ENCODE results near the gene WASL.

The WASL gene

DNA sequence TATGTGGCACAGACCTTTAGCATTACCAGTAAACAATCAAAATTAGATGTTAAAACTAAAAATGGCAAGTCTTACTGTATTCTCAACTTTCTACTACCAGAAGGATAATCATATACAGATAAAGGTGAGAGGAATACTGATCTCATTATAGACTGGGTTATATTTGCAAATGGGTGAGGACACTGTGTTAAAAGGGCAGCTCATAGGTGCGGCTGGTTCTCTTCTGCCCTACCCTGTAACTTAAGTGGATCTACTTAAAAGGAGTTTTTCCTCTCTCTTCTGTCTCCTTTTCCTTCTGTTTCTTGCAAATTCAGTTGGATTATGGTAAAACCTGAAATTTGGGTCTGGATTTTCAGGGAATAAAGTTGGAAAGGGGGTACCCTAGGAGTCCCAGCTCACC is 33.0 kb downstream of the WASL start:
- TF ChIP-seq, protein P1, sequence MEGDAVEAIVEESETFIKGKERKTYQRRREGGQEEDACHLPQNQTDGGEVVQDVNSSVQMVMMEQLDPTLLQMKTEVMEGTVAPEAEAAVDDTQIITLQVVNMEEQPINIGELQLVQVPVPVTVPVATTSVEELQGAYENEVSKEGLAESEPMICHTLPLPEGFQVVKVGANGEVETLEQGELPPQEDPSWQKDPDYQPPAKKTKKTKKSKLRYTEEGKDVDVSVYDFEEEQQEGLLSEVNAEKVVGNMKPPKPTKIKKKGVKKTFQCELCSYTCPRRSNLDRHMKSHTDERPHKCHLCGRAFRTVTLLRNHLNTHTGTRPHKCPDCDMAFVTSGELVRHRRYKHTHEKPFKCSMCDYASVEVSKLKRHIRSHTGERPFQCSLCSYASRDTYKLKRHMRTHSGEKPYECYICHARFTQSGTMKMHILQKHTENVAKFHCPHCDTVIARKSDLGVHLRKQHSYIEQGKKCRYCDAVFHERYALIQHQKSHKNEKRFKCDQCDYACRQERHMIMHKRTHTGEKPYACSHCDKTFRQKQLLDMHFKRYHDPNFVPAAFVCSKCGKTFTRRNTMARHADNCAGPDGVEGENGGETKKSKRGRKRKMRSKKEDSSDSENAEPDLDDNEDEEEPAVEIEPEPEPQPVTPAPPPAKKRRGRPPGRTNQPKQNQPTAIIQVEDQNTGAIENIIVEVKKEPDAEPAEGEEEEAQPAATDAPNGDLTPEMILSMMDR (IDR thresholded peaks at IDR 0.05; ENCODE audit: low read depth, low read length) = no peak
- TF ChIP-seq EZH2phosphoT487 (IDR thresholded peaks at IDR 0.05; ENCODE audit: low read depth) = no peak
- H4K20me1 ChIP-seq (ENCODE audit: insufficient read depth, low read length) = peaks cover 43% of the 10 kb centered on the region

GRCh38 chr7:123715198-123715597 is 33.6 kb downstream of the WASL start:
- H3K9me3 ChIP-seq (ENCODE audit: insufficient read depth, low read length) = no peaks in the 10 kb centered on the region
- no peaks in the 10 kb centered on the region for H3K27me3 ChIP-seq (ENCODE audit: low read depth, low read length)
- H3K4me3 ChIP-seq (ENCODE audit: low read length) = no peak overlapping the region
- no peak overlapping the region for H2AFZ ChIP-seq (ENCODE audit: low read depth, low read length)
- TF ChIP-seq, protein P1 (IDR thresholded peaks at IDR 0.05; ENCODE audit: low read depth, low read length) = no peak
- TF ChIP-seq EZH2phosphoT487 (IDR thresholded peaks at IDR 0.05; ENCODE audit: low read depth) = no peak
- peaks cover 57% of the 10 kb centered on the region for H3K79me2 ChIP-seq (ENCODE audit: low read length)
- peaks cover 45% of the 10 kb centered on the region for H4K20me1 ChIP-seq (ENCODE audit: insufficient read depth, low read length)
- H3K4me2 ChIP-seq (ENCODE audit: low read length) = no peak overlapping the region
- peaks cover 30% of the 10 kb centered on the region for H3K4me1 ChIP-seq (ENCODE audit: low read length)
- H3K27ac ChIP-seq (ENCODE audit: low read length) = no peak overlapping the region
- H3K9ac ChIP-seq (ENCODE audit: low read length) = no peak overlapping the region
- no peaks in the 10 kb centered on the region for H3K36me3 ChIP-seq (replicated peaks; ENCODE audit: low read depth, low read length)

More for the DNA sequence above, 33.0 kb downstream of the WASL start:
- no peaks in the 10 kb centered on the region for H3K27me3 ChIP-seq (ENCODE audit: low read depth, low read length)
- H3K27ac ChIP-seq (ENCODE audit: low read length) = no peak overlapping the region
- no peak overlapping the region for H2AFZ ChIP-seq (ENCODE audit: low read depth, low read length)
- no peaks in the 10 kb centered on the region for H3K9me3 ChIP-seq (ENCODE audit: insufficient read depth, low read length)
- H3K4me1 ChIP-seq (ENCODE audit: low read length) = peaks cover 24% of the 10 kb centered on the region
- H3K4me2 ChIP-seq (ENCODE audit: low read length) = no peak overlapping the region
- H3K9ac ChIP-seq (ENCODE audit: low read length) = no peak overlapping the region
- peaks cover 56% of the 10 kb centered on the region for H3K79me2 ChIP-seq (ENCODE audit: low read length)
- no peak overlapping the region for H3K4me3 ChIP-seq (ENCODE audit: low read length)
- no peaks in the 10 kb centered on the region for H3K36me3 ChIP-seq (replicated peaks; ENCODE audit: low read depth, low read length)

DNA sequence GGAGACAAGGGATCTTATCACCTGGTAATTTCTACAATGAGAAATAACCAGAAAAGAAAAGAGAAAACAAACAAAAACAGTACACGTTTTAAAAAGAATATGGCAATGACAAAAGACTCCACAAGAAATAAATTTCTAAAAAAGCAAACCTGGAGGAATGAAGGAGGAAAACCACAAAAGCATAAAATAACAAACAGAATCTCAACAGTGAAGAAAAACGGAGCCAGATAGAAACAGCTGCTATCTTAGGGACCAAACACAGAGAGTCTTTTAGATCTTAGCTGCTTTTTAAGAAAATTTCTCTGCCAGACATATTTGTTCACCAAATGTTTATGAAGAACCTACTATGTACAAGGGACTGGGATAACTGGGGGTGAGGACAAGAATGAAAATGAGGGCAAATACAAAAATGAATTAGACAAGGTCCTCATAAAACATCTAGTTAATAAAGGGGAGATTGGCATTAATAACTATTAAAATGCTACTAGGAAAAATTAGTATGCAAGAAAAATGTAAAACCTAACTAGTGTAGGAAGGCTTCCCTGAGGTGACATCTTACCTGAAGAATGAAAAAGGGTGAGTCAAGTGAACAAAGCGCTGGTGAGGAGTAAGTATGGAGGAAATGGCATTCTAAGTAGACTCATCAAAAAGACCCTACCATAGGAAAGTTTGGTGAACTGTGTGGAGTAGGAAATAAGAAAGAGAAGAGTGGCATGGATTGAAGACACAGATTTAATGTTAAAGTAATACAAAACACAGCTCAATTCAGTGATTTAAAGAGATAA is 34.3 kb downstream of the WASL start:
- H3K4me1 ChIP-seq (ENCODE audit: low read length) = peaks cover 36% of the 10 kb centered on the region
- H3K27me3 ChIP-seq (ENCODE audit: low read depth, low read length) = no peaks in the 10 kb centered on the region
- no peak overlapping the region for H3K27ac ChIP-seq (ENCODE audit: low read length)
- peaks cover 38% of the 10 kb centered on the region for H4K20me1 ChIP-seq (ENCODE audit: insufficient read depth, low read length)
- no peak overlapping the region for H3K4me3 ChIP-seq (ENCODE audit: low read length)
- no peak overlapping the region for H3K9ac ChIP-seq (ENCODE audit: low read length)
- H3K4me2 ChIP-seq (ENCODE audit: low read length) = no peak overlapping the region
- no peaks in the 10 kb centered on the region for H3K9me3 ChIP-seq (ENCODE audit: insufficient read depth, low read length)
- no peak overlapping the region for H2AFZ ChIP-seq (ENCODE audit: low read depth, low read length)
- no peaks in the 10 kb centered on the region for H3K36me3 ChIP-seq (replicated peaks; ENCODE audit: low read depth, low read length)
- TF ChIP-seq EZH2phosphoT487 (IDR thresholded peaks at IDR 0.05; ENCODE audit: low read depth) = no peak
- TF ChIP-seq, protein P1 (IDR thresholded peaks at IDR 0.05; ENCODE audit: low read depth, low read length) = no peak
- H3K79me2 ChIP-seq (ENCODE audit: low read length) = peaks cover 55% of the 10 kb centered on the region

GRCh38 chr7:123712619-123713018 is 36.2 kb downstream of the WASL start:
- H3K4me3 ChIP-seq (ENCODE audit: low read length) = no peak overlapping the region
- no peak for TF ChIP-seq EZH2phosphoT487 (IDR thresholded peaks at IDR 0.05; ENCODE audit: low read depth)
- TF ChIP-seq, protein P1 (IDR thresholded peaks at IDR 0.05; ENCODE audit: low read depth, low read length) = no peak
- no peaks in the 10 kb centered on the region for H3K27me3 ChIP-seq (ENCODE audit: low read depth, low read length)
- H3K4me2 ChIP-seq (ENCODE audit: low read length) = peak overlapping the region; percentile 12; the same call in 1 of the 2 replicates
- peaks cover 44% of the 10 kb centered on the region for H3K79me2 ChIP-seq (ENCODE audit: low read length)
- H3K27ac ChIP-seq (ENCODE audit: low read length) = no peak overlapping the region
- peaks cover 2% of the 10 kb centered on the region for H3K36me3 ChIP-seq (replicated peaks; ENCODE audit: low read depth, low read length)
- H3K9ac ChIP-seq (ENCODE audit: low read length) = no peak overlapping the region
- no peaks in the 10 kb centered on the region for H3K9me3 ChIP-seq (ENCODE audit: insufficient read depth, low read length)
- H4K20me1 ChIP-seq (ENCODE audit: insufficient read depth, low read length) = peaks cover 33% of the 10 kb centered on the region
- peaks cover 37% of the 10 kb centered on the region for H3K4me1 ChIP-seq (ENCODE audit: low read length)
- H2AFZ ChIP-seq (ENCODE audit: low read depth, low read length) = no peak overlapping the region
